Stimulated activated CD8-positive, alpha-beta memory T cell treated with anti-CD3 and anti-CD28 coated beads, Interleukin-7, amount 100 ng/mL, for 24 hours (primary cell): Measurements from ENCODE around the gene ACAP2.
"Not testable (repeated sequence)": the region's sequence is repeated elsewhere in the genome, so short reads cannot be mapped to it uniquely, and the experiment has no call there.

Source experiments
- DNase-seq: peaks from one replicate; pipeline ENCODE4 v3.0.0-alpha.2; 2020; ENCODE audit warnings: low read depth

The ACAP2 gene

GRCh38 chr3:195246581-195246995 is 196.2 kb downstream of the ACAP2 start:
- DNase-seq, result no peak

DNA sequence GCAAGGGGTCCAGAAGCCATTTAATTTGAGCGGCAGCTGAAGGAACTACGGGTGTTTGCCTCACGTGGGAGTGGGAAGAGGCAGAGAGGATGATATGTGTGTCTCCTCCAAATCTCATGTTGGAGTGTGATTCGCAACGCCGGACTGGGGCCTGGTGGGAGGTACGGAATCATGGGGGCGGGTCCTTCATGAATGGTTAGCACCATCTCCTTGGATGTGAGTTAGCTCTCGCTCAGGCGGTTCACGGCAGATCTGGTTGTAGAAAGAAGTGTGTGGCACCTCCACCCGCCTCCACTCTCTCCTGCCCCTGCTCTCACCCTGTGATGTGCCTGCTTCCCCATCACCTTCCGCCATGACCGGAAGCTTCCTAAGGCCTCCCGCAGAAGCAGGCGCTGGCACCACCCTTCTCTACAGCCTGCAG is 197.3 kb downstream of the ACAP2 start:
- no peak for DNase-seq

DNA sequence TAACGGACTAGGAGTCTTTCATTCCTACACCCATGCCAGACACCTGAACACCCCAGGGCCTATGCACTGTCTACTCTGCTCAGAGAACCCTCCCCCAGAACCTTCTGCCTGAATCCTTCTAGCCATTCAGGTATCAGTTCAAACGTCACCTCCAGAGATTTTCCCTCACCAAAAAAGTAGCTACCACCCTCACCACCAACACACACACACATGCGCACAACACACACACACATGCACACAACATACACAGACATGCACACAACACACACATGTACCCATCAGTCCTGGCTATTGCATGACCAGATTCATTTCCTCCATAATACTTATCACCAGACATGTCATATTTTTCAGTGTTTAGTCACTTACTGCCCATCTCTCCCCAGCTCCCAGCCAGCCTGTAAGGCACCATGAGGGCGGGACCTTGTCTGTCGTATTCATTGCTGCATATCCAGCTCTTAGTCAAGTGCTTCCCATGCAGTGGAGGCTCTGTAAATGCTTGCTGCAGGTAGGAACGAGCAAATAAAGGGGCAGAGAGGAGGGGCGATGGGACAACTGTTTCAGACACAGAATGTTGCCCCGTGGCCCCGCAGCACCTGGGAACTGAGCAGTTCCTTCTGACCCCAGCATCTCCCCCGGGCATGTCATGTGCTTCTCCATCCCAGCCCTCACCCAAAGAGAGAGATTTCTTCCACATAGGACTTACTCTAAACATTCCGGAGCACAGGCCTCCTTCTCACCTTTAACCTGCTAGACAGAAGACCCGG is 201.0 kb downstream of the ACAP2 start:
- DNase-seq, result no peak

DNA sequence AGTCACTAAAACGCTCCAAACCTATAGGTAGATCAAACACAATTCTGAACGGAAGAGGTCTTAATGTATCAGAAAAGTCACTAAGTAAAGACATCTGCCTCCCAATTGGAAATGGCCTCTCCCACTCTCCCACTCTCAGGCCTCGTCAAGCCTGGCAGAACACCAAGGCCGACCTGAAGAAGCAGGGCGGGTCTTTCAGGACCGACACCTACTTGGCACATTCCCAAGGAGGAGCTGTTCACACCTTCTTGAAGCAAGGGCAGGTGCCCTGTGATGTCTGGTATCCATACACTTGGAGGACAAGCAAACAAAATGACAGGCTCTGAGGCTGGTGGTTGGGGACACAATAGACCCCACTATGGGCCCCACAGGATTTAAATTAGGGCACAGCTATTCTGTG is 201.9 kb downstream of the ACAP2 start:
- no peak for DNase-seq

GRCh38 chr3:195240171-195240701 is 202.6 kb downstream of the ACAP2 start:
- no peak for DNase-seq

GRCh38 chr3:195239121-195239520 is 203.7 kb downstream of the ACAP2 start:
- no peak for DNase-seq

DNA sequence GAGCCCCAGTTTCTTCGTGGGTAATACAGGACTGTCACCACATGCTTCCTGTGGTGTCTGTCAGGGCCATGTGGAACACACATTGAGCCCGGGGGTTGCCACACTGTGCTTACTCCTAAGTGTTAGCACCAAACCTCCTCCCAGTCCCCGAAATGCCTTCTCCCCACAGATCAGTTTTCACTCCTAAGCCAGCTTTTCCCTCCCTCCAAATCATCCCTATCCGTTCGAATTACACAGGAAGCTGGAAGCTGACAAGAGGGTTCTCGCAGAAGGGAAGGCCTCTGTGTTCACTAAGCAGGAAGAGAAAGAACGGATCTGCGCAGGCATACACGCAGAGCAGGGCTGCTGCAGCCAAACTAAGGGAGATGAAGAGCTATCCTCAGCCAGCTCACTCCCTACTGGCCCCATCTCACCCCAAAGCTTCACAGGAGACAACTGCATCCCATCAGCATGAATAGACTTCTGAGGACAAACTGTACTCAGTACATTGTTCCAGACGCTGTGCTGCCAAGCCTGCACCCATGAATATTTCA is 204.2 kb downstream of the ACAP2 start:
- no peak for DNase-seq

DNA sequence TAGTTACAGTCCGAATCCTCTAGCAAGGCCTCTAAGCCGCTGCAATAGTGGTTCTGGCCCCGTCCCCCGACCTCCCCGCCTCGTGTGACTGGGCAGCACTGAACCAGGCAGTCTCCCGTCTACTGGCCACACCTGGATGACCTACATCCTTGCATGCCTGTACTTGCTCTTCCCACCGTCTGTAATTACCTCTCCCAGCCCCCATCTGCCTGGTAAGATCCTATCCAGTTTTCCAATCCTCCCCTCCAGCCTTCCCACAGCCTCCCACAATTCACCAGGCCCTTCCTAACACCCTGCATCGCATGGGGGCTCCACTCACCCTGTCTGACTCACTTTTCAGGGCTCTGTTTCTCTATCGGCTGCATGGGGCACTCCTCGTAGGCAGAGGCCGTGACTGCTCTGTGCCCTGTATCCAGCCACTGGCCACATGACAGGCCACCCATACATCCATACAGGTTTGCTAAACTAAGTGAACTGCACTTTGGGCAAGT is 204.7 kb downstream of the ACAP2 start:
- no peak for DNase-seq

DNA sequence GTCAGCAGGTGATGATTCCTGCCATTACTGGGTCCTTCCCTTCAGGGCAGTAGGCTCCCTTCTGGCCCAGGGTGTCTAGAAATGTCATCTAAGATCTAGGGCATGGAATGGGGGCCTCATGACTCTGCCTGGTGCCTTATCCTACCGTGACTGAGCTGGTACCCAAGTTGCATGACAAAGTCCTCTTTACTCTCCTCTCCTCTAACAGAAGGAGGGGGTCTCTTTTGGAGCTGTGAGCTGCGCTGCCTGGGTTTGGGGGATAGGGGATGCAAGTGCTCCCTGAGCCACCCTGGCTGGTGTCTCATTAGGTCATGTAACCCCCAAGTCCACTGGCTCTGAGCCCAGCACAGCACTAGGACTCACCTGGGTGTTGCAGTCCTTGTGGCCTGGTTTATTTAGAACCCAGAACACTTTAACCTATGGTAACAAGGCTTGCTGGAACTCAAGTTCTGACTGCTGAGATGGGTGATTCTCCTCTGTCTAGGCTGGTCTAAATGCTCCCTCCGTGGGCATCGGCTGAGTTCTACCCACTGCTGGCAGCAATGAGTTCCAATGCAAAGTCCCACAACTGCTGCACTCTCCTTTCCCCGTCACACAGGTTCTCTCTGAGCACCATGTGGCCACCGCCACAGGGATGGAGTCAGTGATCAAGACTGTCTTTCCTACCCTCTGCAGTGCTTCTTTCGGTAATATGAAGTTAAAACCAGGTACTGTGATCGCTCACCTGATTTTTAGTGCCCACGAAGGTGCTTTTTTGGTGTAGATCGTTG is 205.8 kb downstream of the ACAP2 start:
- no peak for DNase-seq

GRCh38 chr3:195236076-195236798 is 206.6 kb downstream of the ACAP2 start:
- no peak for DNase-seq

GRCh38 chr3:195230244-195230643 is 212.6 kb downstream of the ACAP2 start:
- no peak for DNase-seq

DNA sequence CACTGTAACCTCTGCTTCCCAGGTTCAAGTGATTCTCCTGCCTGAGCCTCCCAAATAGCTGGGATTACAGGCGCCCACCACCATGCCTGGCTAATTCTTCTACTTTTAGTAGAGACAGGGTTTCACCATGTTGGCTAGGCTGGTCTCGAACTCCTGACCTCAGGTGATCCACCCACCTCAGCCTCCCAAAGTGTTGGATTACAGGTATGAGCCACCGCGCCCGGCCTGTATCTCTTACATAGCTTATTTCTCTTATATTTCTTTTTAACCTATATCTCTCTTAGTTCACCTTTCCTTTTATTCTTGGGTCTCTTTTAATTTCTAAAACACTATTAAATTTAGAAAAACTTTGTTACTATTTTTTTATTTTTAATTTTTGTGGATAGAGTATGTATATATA is 213.9 kb downstream of the ACAP2 start:
- DNase-seq, result not testable (repeated sequence)

- DNase-seq, result no peak
Measured at GRCh38 chr3:195227871-195228270, 214.9 kb downstream of the ACAP2 start.

- DNase-seq, result no peak
Measured at GRCh38 chr3:195226900-195227447, 215.8 kb downstream of the ACAP2 start.

GRCh38 chr3:195226445-195226844 is 216.4 kb downstream of the ACAP2 start:
- no peak for DNase-seq

DNA sequence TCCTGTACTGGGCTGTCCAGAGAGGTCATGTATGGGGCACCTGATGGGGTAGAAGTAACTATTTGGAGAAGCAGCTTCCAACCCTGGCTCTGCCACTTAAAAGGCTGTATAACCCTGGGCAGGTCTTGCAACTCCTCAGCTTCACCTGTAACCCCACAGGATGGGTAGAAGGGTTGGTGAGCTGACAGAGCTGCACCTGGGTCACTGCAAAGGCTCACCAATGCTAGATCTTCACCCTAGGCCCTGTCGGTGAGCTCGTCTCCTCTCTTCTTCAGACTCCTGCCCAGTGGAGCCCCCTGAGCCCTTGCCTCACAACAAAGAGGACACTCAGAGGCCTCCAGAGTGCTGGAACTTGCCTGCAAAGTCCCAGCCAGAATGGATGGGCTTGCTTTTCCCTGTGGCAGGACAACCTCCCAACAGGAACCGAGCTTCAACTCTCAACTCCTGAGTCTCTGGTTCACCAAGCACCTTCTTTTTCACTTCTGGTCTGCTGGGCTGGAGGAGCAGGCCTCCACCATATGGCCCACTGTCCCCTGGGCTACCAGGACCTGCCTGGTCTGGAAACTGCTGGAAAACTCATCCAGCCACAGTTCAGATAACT is 217.7 kb downstream of the ACAP2 start:
- no peak for DNase-seq
